Large intestine (tissue), 3 donors: Measurements from ENCODE around the gene KLF4. TPM values are rescaled to one million over a fixed set of nuclear protein-coding genes. Genes with fewer than 3 reads are reported as not detected.
A peak's percentile ranks its signal among the peaks of the same experiment; 100 is the strongest.

Experiments
- DNase-seq, 2 donors: peaks; one replicate each; pipeline versions ENCODE4 v3.0.0 to v3.0.0-alpha.2; 2013
- H3K27ac ChIP-seq: one replicate; pipeline ENCODE4 v1.5.1; 2013; ENCODE audit warnings: low read length
- H3K27me3 ChIP-seq: 2 replicates; pipeline ENCODE4 v1.6.1; 2013; ENCODE audit warnings: low read length; ENCODE audit not compliant: control insufficient read depth, insufficient read depth
- H3K36me3 ChIP-seq: 2 replicates; pipeline ENCODE4 v1.6.1; 2013; ENCODE audit warnings: low read length; ENCODE audit not compliant: control insufficient read depth, insufficient read depth
- H3K4me1 ChIP-seq: one replicate; pipeline ENCODE4 v1.6.1; 2013; ENCODE audit warnings: low read length; ENCODE audit not compliant: control insufficient read depth, insufficient read depth
- H3K4me3 ChIP-seq: one replicate; pipeline ENCODE4 v1.5.1; 2013; ENCODE audit warnings: low read length
- H3K9me3 ChIP-seq: one replicate; pipeline ENCODE4 v1.6.1; 2013; ENCODE audit warnings: mild to moderate bottlenecking, low read depth, low read length, moderate library complexity; ENCODE audit not compliant: control insufficient read depth
- WGBS: methylation state at CpG from one replicate; pipeline ENCODE4 v1.1.5; 2013; ENCODE audit warnings: low lambda C conversion rate; ENCODE audit not compliant: insufficient coverage; 5-methylcytosine and 5-hydroxymethylcytosine counted together
- polyA plus RNA-seq: library from polyadenylated mRNA; unstranded; fragments of 120-200 nt; gene quantifications from one replicate; pipeline ENCODE4 v1.2.1, GENCODE V29; 2013

KLF4 gene
- polyA plus RNA-seq, 1 donor = 100 TPM

DNA sequence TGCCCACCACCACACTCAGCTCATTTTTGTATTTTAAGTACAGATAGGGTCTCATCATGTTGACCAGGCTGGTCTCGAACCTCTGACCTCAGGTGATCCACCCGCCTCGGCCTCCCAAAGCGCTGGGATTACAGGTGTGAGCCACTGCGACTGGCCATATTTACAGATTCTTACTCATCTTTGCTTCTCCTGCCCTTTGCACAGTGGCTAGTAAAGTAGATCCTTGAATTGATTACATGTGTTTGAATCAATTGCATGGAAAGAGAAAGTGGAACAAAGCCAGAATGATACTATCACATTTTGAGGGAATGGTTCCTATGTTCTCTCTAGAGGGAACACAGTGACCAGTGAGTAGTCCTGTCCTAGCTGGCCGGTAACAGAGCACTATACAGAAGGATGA is 15.4 kb downstream of the KLF4 start:
- DNase-seq = no peak
- no CpG with 5 or more reads among the region's 6 CpGs for WGBS
- Histone ChIP-seq H3K9me3 (no peaks in the 10 kb centered on the region), H3K27ac (no peak overlapping the region), H3K27me3 (no peaks in the 10 kb centered on the region), H3K36me3 (no peaks in the 10 kb centered on the region), H3K4me1 (no peaks in the 10 kb centered on the region), H3K4me3 (no peak overlapping the region)

DNA sequence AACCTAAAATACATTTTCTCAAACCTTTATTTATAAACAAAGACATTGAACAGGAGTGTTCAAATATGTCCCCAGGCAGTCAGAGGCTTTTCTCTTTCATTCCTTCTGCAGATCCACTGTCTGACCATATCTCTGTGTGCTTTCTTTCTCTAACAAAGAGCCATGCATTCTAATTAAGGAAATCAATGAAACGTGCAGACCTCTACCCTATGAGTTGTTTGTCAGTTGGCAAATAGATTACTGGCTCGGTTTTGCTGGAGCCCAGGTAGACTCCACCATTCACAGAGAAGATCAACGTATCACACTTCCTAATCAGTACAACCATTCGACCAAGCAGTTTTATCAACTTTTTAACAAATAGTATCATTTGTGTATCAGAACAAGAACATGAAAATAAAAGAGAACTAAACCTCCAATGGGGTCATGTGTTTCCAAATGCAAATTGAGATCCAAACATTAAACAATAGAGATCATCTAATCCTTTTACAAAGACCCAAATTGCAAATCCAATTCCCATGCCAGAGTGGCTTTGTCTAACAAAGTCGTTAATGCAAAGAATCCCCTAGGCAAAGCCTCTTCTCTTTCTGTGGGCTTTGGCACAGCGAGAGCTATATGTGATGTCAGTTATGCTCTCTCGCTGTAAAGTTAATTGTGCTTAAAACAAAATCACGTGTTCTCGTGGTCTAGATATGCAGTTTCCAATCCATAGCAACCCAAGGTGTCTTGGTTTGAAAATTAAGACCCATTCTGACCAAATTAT is 16.8 kb downstream of the KLF4 start:
- Histone ChIP-seq H3K4me1 (no peaks in the 10 kb centered on the region), H3K27ac (no peak overlapping the region), H3K27me3 (peaks cover 2% of the 10 kb centered on the region), H3K36me3 (no peaks in the 10 kb centered on the region), H3K4me3 (no peak overlapping the region), H3K9me3 (no peaks in the 10 kb centered on the region)
- no peak for DNase-seq
- 57% methylated on average over 4 of the region's 9 CpGs for whole genome bisulfite sequencing

DNA sequence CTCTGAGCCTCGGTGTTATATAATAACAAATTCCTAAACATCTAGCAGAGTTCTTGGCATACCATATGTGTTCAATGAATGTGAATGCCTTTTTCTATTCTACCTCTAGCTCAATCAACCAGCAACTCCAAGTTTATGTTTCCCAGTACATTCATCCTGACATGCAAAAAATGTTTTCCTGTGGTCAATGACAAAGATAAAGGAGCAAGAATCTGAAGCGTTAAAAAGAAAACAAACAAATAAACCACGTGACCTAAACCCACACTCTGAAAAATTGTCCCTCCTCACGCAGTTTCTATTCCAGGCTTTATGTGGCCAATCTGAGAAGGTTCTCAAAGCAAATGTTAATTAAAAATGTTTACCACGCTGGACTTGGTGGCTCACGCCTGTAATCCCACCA is 18.0 kb downstream of the KLF4 start:
- Histone ChIP-seq H3K27me3 (peaks cover 2% of the 10 kb centered on the region), H3K4me1 (no peaks in the 10 kb centered on the region), H3K9me3 (no peaks in the 10 kb centered on the region), H3K27ac (no peak overlapping the region), H3K4me3 (no peak overlapping the region), H3K36me3 (no peaks in the 10 kb centered on the region)
- DNase-seq = no peak
- 100% methylated on average over 3 of the region's 6 CpGs for WGBS

DNA sequence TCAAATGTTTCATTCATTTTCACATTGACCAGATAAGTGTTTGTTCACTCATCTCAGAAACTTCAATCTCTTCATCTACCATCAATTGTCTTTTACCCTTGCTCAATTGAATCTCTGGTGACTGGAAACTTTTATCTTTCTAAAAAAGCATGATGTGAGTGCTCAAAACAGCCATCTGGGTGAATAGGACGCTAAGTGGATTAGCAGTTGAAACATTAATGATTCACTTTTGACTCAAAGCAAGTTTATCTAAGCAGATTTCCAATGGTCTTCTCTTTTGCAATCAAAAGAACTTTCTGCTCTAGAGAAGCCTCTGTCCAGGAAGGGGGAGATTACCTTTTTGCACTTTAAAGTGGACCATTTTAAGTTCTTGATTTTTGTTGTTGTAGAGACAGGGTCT is 22.2 kb downstream of the KLF4 start:
- peaks cover 2% of the 10 kb centered on the region for H3K9me3 ChIP-seq
- H3K27ac ChIP-seq = no peak overlapping the region

DNA sequence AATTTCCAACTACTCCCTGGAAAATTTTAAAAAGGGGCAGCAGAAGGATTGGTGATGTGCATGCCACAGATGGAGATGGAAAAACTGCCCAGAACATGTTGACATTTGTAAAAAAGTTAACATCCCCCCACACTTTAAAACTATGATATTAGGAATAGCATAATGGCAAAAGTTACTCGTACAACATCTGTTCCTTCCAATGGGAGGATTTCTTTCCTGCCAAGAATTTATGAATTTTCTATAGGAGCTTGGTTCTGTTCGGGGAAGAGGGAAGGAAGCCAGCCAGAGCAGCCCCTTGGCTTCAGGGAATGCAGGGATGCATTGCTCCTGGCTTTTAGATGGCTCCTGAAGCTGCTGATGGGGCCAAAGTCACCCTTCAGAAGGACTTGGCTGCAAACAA is 22.7 kb downstream of the KLF4 start:
- H3K4me1 ChIP-seq = peaks cover 4% of the 10 kb centered on the region
- WGBS = no CpG with 5 or more reads among the region's 2 CpGs
- DNase-seq = no peak

More for the DNA sequence above, 22.2 kb downstream of the KLF4 start:
- DNase-seq = no peak
- Histone ChIP-seq H3K27me3 (peaks cover 22% of the 10 kb centered on the region), H3K36me3 (no peaks in the 10 kb centered on the region), H3K4me1 (peaks cover 4% of the 10 kb centered on the region), H3K4me3 (no peak overlapping the region)
- no CpG with 5 or more reads among the region's 1 CpG for WGBS

DNA sequence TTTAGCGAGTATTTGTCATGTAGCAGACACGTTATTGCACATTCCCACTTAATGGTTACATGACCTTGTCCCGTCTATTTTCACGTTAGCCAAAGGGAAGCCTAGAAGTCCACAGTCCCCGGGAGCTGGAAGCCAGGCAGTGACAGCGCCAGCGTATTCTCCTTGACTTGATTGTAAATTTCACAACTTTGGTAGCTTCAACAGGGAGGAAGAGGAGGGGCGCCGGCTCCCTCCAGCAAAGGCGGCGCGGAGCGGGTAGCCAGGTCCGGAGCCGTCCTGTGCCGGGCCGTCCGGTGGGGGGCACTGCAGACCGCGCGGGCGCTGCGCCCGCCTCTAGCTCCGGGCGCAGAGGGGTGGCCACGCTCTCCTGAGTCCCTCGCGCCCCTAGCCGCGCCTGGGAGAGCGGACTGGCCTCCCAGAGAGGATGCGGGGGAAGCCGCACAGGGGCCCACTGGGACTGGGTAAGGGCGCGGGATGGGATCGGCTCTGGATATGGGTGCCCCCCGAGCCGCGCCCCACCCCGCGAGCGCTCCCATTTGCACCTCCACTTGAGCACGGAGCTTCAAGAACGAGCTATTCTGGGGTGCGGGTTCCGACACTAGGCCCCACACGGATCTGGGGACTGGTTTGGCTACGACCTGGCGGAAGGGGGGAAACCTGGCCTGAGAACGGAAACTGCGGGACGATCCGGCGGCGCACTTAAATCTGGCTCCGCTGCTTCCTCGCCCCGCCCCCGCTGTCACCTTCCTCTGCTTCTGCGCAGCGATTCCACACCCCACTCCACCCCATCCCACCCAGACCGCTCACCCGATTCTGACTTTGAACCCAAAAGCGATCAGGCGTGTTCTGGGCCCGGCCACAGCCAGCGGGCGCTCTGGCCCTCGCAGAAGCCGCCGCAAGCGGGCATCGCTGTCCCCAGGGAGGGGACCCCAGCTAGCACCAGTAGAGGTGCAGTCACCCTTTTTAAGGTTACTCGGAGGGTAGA is 23.8 kb downstream of the KLF4 start:
- WGBS = no CpG with 5 or more reads among the region's 75 CpGs
- Histone ChIP-seq H3K27me3 (peaks cover 22% of the 10 kb centered on the region), H3K4me3 (peak overlapping the region; percentile 73), H3K36me3 (no peaks in the 10 kb centered on the region), H3K27ac (no peak overlapping the region), H3K9me3 (peaks cover 2% of the 10 kb centered on the region), H3K4me1 (peaks cover 4% of the 10 kb centered on the region)
- peak; percentile 33 to 57 for DNase-seq

More for the DNA sequence above, 22.7 kb downstream of the KLF4 start:
- peaks cover 2% of the 10 kb centered on the region for H3K9me3 ChIP-seq
- H3K4me3 ChIP-seq = no peak overlapping the region
- H3K36me3 ChIP-seq = no peaks in the 10 kb centered on the region
- no peak overlapping the region for H3K27ac ChIP-seq
- peaks cover 22% of the 10 kb centered on the region for H3K27me3 ChIP-seq

DNA sequence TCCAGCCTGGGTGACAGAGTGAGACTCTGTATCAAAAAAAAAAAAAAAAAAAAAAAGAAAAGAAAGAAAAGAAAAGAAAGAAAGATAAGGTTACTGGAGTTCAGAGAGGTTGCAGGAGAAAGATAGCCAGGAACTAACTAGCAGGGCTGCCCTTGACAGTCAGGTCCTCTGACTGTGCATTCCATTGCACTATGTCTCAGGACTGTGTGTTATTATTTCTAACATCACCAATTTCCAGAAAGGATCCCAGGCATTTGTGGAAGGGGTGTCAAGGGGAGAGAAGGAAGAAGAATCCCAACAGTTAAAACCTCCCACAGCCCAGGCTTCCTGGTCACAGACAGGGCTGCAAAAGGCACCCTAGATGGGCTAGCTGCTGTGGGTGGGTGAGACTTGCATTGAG is 25.1 kb downstream of the KLF4 start:
- no peak overlapping the region for H3K27ac ChIP-seq
- no peak for DNase-seq
- H3K4me3 ChIP-seq = no peak overlapping the region

DNA sequence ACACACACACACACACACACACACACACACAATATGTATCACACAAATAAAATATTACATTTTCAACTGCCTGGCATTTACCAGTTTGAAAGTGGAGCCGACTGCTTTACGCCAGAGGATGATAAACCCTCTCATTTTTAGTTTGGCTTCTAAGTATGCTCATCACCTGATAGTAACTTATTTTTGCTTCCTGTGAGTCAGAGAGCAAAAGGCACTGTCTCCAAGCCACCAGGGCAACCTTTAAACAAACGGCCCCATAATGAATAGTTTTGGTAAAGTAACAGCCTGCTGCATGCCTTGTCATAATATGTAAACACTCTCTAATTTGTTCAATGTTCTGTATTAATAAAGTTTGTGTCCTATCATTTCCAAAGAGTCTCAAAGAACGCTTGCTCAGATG is 26.9 kb downstream of the KLF4 start:
- Histone ChIP-seq H3K27me3 (peaks cover 20% of the 10 kb centered on the region), H3K9me3 (peaks cover 2% of the 10 kb centered on the region), H3K4me1 (peaks cover 4% of the 10 kb centered on the region), H3K36me3 (no peaks in the 10 kb centered on the region), H3K4me3 (no peak overlapping the region), H3K27ac (no peak overlapping the region)
- DNase-seq = no peak
- WGBS = 100% methylated on average over 1 of the region's 4 CpGs

More for the DNA sequence above, 25.1 kb downstream of the KLF4 start:
- H3K4me1 ChIP-seq = peaks cover 4% of the 10 kb centered on the region
- H3K36me3 ChIP-seq = no peaks in the 10 kb centered on the region
- H3K27me3 ChIP-seq = peaks cover 22% of the 10 kb centered on the region
- H3K9me3 ChIP-seq = peaks cover 2% of the 10 kb centered on the region

DNA sequence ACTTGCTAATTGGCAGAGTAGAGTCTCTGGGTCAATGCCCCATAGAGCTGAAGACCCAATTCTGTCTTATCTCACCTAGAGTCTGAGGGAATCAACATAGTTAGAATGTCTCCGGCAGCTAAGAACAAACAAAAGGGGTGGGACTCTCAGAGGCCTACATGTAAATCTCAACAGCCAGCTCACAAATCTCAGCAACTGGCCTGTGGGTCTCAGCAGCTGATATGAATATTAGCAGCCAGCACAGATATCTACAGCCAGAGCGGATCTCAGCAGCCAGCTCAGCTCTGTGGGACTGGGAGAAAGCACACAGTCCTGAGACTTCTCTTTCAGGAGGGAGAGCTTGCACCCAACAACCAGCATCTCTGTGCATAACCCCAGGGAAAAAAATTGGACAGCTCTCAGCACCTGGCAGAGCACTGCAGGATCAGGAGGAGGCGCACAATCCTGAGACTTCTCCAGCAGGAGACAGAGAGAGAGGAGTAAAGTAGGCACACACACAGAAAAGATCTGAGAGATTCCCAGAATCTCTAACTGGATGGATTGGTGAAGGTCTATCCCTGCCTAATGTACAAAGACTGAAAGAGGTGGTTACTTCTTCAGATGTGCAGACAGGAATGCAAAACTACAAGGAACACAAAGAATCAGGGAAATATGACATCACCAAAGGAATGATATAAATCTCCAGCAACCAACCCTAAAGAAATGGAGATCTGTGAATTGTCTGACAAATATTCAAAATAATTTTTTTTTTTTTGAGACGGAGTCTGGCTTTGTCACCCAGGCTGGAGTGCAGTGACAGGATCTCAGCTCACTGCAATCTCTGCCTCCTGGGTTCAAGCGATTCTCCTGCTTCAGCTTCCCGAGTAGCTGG is 29.2 kb downstream of the KLF4 start:
- Histone ChIP-seq H3K27me3 (peaks cover 10% of the 10 kb centered on the region), H3K9me3 (no peaks in the 10 kb centered on the region), H3K36me3 (no peaks in the 10 kb centered on the region), H3K27ac (peak overlapping the region; percentile 45), H3K4me3 (no peak overlapping the region), H3K4me1 (peaks cover 4% of the 10 kb centered on the region)
- WGBS = no CpG with 5 or more reads among the region's 6 CpGs
- DNase-seq = no peak
